BLaER1 (cell line): ENCODE data around the gene ABLIM2.

Source experiments
- H3K27ac ChIP-seq: shearing (Covaris generic); formaldehyde crosslinking; 2 replicates; pipeline ENCODE4 v1.8.1; 2022
- H3K27me3 ChIP-seq: shearing (Covaris generic); formaldehyde crosslinking; 2 replicates; pipeline ENCODE4 v1.8.1; 2022
- H3K36me3 ChIP-seq: shearing (Covaris generic); formaldehyde crosslinking; 2 replicates; pipeline ENCODE4 v1.8.1; 2022
- H3K4me1 ChIP-seq: shearing (Covaris generic); formaldehyde crosslinking; 2 replicates; pipeline ENCODE4 v1.8.1; 2022
- H3K4me2 ChIP-seq: shearing (Covaris generic); formaldehyde crosslinking; 2 replicates; pipeline ENCODE4 v1.8.1; 2022
- H3K4me3 ChIP-seq: shearing (Covaris generic); formaldehyde crosslinking; 2 replicates; pipeline ENCODE4 v1.8.1; 2022
- H3K9ac ChIP-seq: shearing (Covaris generic); formaldehyde crosslinking; 2 replicates; pipeline ENCODE4 v1.8.1; 2022
- H3K9me3 ChIP-seq: shearing (Covaris generic); formaldehyde crosslinking; 2 replicates; pipeline ENCODE4 v1.8.1; 2022
- H4K20me1 ChIP-seq: shearing (Covaris generic); formaldehyde crosslinking; 2 replicates; pipeline ENCODE4 v1.8.1; 2022
- Cebpa-rat ChIP-seq: shearing (Covaris generic); IDR thresholded peaks from 2 replicates; pipeline ENCODE4 v1.8.1; 2022

ABLIM2 gene

GRCh38 chr4:8095956-8096689 is 62.5 kb downstream of the ABLIM2 start:
- peaks cover 28% of the 10 kb centered on the region for H3K9me3 ChIP-seq
- no peaks in the 10 kb centered on the region for H4K20me1 ChIP-seq
- no peaks in the 10 kb centered on the region for H3K36me3 ChIP-seq
- peak overlapping the region; percentile 69 for H3K27ac ChIP-seq
- H3K4me1 ChIP-seq: peaks cover 58% of the 10 kb centered on the region
- H3K4me2 ChIP-seq: peak overlapping the region; percentile 93
- H3K4me3 ChIP-seq: peak overlapping the region; percentile 42
- no peaks in the 10 kb centered on the region for H3K27me3 ChIP-seq
- no peak for TF ChIP-seq Cebpa-rat
- peak overlapping the region; percentile 63 for H3K9ac ChIP-seq

GRCh38 chr4:8093587-8094274 is 64.9 kb downstream of the ABLIM2 start:
- Histone ChIP-seq H3K4me3 (peak overlapping the region; percentile 7; the same call in 1 of the 2 replicates), H3K27ac (no peak overlapping the region), H3K9ac (no peak overlapping the region), H3K27me3 (no peaks in the 10 kb centered on the region), H3K4me2 (peak overlapping the region; percentile 46), H4K20me1 (no peaks in the 10 kb centered on the region), H3K9me3 (peaks cover 28% of the 10 kb centered on the region), H3K4me1 (peaks cover 62% of the 10 kb centered on the region), H3K36me3 (no peaks in the 10 kb centered on the region)
- TF ChIP-seq Cebpa-rat: no peak

GRCh38 chr4:8092282-8092681 is 66.3 kb downstream of the ABLIM2 start:
- H4K20me1 ChIP-seq: no peaks in the 10 kb centered on the region
- no peak overlapping the region for H3K27ac ChIP-seq
- no peaks in the 10 kb centered on the region for H3K27me3 ChIP-seq
- no peak for TF ChIP-seq Cebpa-rat
- no peak overlapping the region for H3K9ac ChIP-seq
- H3K4me1 ChIP-seq: peaks cover 52% of the 10 kb centered on the region
- peak overlapping the region; percentile 46; the same call in 1 of the 2 replicates for H3K4me2 ChIP-seq
- H3K4me3 ChIP-seq: no peak overlapping the region
- H3K36me3 ChIP-seq: no peaks in the 10 kb centered on the region
- H3K9me3 ChIP-seq: peaks cover 28% of the 10 kb centered on the region

GRCh38 chr4:8090744-8091301 is 67.8 kb downstream of the ABLIM2 start:
- Histone ChIP-seq H3K27ac (no peak overlapping the region), H3K4me3 (no peak overlapping the region), H3K9me3 (peaks cover 28% of the 10 kb centered on the region), H3K4me2 (no peak overlapping the region), H3K4me1 (peaks cover 52% of the 10 kb centered on the region), H3K27me3 (no peaks in the 10 kb centered on the region), H3K9ac (no peak overlapping the region), H4K20me1 (no peaks in the 10 kb centered on the region), H3K36me3 (no peaks in the 10 kb centered on the region)
- no peak for TF ChIP-seq Cebpa-rat

- Histone ChIP-seq H3K4me3 (no peak overlapping the region), H4K20me1 (no peaks in the 10 kb centered on the region), H3K4me1 (peaks cover 52% of the 10 kb centered on the region), H3K27ac (no peak overlapping the region), H3K4me2 (no peak overlapping the region), H3K36me3 (no peaks in the 10 kb centered on the region), H3K9ac (no peak overlapping the region), H3K27me3 (no peaks in the 10 kb centered on the region), H3K9me3 (peaks cover 27% of the 10 kb centered on the region)
- TF ChIP-seq Cebpa-rat: no peak
Measured at GRCh38 chr4:8090312-8090711, 68.3 kb downstream of the ABLIM2 start.

GRCh38 chr4:8089862-8090261 is 68.8 kb downstream of the ABLIM2 start:
- Histone ChIP-seq H4K20me1 (no peaks in the 10 kb centered on the region), H3K9me3 (peaks cover 24% of the 10 kb centered on the region), H3K27me3 (no peaks in the 10 kb centered on the region), H3K9ac (no peak overlapping the region), H3K4me2 (no peak overlapping the region), H3K36me3 (no peaks in the 10 kb centered on the region), H3K4me1 (peaks cover 53% of the 10 kb centered on the region), H3K4me3 (no peak overlapping the region), H3K27ac (no peak overlapping the region)
- no peak for TF ChIP-seq Cebpa-rat

GRCh38 chr4:8088966-8089491 is 69.6 kb downstream of the ABLIM2 start:
- H4K20me1 ChIP-seq: no peaks in the 10 kb centered on the region
- H3K27me3 ChIP-seq: no peaks in the 10 kb centered on the region

GRCh38 chr4:8087921-8088495 is 70.6 kb downstream of the ABLIM2 start:
- no peaks in the 10 kb centered on the region for H3K27me3 ChIP-seq

More at GRCh38 chr4:8088966-8089491, 69.6 kb downstream of the ABLIM2 start:
- no peak overlapping the region for H3K27ac ChIP-seq
- peaks cover 27% of the 10 kb centered on the region for H3K9me3 ChIP-seq
- peaks cover 60% of the 10 kb centered on the region for H3K4me1 ChIP-seq
- no peak overlapping the region for H3K4me2 ChIP-seq
- no peak for TF ChIP-seq Cebpa-rat
- no peak overlapping the region for H3K9ac ChIP-seq
- no peak overlapping the region for H3K4me3 ChIP-seq
- H3K36me3 ChIP-seq: no peaks in the 10 kb centered on the region

GRCh38 chr4:8086783-8087445 is 71.7 kb downstream of the ABLIM2 start:
- Histone ChIP-seq H3K27me3 (no peaks in the 10 kb centered on the region), H3K4me1 (peaks cover 67% of the 10 kb centered on the region), H3K4me3 (no peak overlapping the region), H4K20me1 (no peaks in the 10 kb centered on the region), H3K36me3 (no peaks in the 10 kb centered on the region), H3K27ac (no peak overlapping the region), H3K9ac (0 out of 2 replicates have a peak overlapping the region, but pooled peaks have one; percentile 27), H3K9me3 (peaks cover 11% of the 10 kb centered on the region), H3K4me2 (peak overlapping the region; percentile 23)
- TF ChIP-seq Cebpa-rat: no peak

More at GRCh38 chr4:8087921-8088495, 70.6 kb downstream of the ABLIM2 start:
- H3K4me2 ChIP-seq: no peak overlapping the region; the same call in 1 of the 2 replicates
- H3K9ac ChIP-seq: no peak overlapping the region
- no peaks in the 10 kb centered on the region for H4K20me1 ChIP-seq
- no peaks in the 10 kb centered on the region for H3K36me3 ChIP-seq
- peaks cover 64% of the 10 kb centered on the region for H3K4me1 ChIP-seq
- no peak overlapping the region for H3K4me3 ChIP-seq
- no peak for TF ChIP-seq Cebpa-rat
- H3K27ac ChIP-seq: no peak overlapping the region
- peaks cover 18% of the 10 kb centered on the region for H3K9me3 ChIP-seq
